Osteocyte (in vitro differentiated cells): Measurements from ENCODE around the gene ZBTB25. TPM values are rescaled to one million over a fixed set of nuclear protein-coding genes. Genes with fewer than 3 reads are reported as not detected.

Experiments
- DNase-seq: peaks from one replicate; pipeline ENCODE4 v3.0.0; 2021; ENCODE audit warnings: mixed read lengths; ENCODE audit not compliant: unreplicated experiment; ENCODE audit errors: extremely low spot score
- H3K27ac Mint-ChIP-seq: one replicate; pipeline ENCODE4 v1.8.0; 2021; ENCODE audit warnings: mild to moderate bottlenecking, mixed read lengths; ENCODE audit not compliant: unreplicated experiment
- H3K27me3 Mint-ChIP-seq: one replicate; pipeline ENCODE4 v1.8.0; 2021; ENCODE audit warnings: mixed read lengths; ENCODE audit not compliant: unreplicated experiment
- H3K36me3 Mint-ChIP-seq: one replicate; pipeline ENCODE4 v1.8.0; 2021; ENCODE audit warnings: mixed read lengths; ENCODE audit not compliant: unreplicated experiment
- H3K4me1 Mint-ChIP-seq: one replicate; pipeline ENCODE4 v1.8.0; 2021; ENCODE audit warnings: mixed read lengths; ENCODE audit not compliant: unreplicated experiment
- H3K4me3 Mint-ChIP-seq: one replicate; pipeline ENCODE4 v1.8.0; 2021; ENCODE audit warnings: mild to moderate bottlenecking, moderate library complexity, mixed read lengths; ENCODE audit not compliant: unreplicated experiment
- H3K9me3 Mint-ChIP-seq: one replicate; pipeline ENCODE4 v1.8.0; 2021; ENCODE audit warnings: mixed read lengths; ENCODE audit not compliant: unreplicated experiment
- total RNA-seq: library from RNA; stranded (reverse); gene quantifications from 2 replicates; pipeline ENCODE4 v1.2.1, GENCODE V29; 2021
- TF ChIP-seq, protein P1 (sequence below): fragments of 200-600 bp; sonication (generic); IDR thresholded peaks from 2 replicates; pipeline ENCODE4 v1.5.0; 2021; ENCODE audit warnings: antibody characterized with exemption, mild to moderate bottlenecking, moderate library complexity

ZBTB25 gene
- total RNA-seq, 1 donor from 2014 or later, result 10.9 TPM

- no peak overlapping the region for H3K27ac Mint-ChIP-seq
- peaks cover 25% of the 10 kb centered on the region for H3K4me1 Mint-ChIP-seq
- DNase-seq, result no peak
- no peak overlapping the region for H3K4me3 Mint-ChIP-seq
- H3K36me3 Mint-ChIP-seq, result peaks cover 19% of the 10 kb centered on the region
- TF ChIP-seq, protein P1, sequence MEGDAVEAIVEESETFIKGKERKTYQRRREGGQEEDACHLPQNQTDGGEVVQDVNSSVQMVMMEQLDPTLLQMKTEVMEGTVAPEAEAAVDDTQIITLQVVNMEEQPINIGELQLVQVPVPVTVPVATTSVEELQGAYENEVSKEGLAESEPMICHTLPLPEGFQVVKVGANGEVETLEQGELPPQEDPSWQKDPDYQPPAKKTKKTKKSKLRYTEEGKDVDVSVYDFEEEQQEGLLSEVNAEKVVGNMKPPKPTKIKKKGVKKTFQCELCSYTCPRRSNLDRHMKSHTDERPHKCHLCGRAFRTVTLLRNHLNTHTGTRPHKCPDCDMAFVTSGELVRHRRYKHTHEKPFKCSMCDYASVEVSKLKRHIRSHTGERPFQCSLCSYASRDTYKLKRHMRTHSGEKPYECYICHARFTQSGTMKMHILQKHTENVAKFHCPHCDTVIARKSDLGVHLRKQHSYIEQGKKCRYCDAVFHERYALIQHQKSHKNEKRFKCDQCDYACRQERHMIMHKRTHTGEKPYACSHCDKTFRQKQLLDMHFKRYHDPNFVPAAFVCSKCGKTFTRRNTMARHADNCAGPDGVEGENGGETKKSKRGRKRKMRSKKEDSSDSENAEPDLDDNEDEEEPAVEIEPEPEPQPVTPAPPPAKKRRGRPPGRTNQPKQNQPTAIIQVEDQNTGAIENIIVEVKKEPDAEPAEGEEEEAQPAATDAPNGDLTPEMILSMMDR, result no peak
- H3K27me3 Mint-ChIP-seq, result no peaks in the 10 kb centered on the region
- H3K9me3 Mint-ChIP-seq, result no peaks in the 10 kb centered on the region
Observed at GRCh38 chr14:64450255-64450654, 53.4 kb downstream of the ZBTB25 start.

- H3K9me3 Mint-ChIP-seq, result no peaks in the 10 kb centered on the region
- peaks cover 44% of the 10 kb centered on the region for H3K4me1 Mint-ChIP-seq
- H3K27ac Mint-ChIP-seq, result peak overlapping the region; percentile 81
- H3K4me3 Mint-ChIP-seq, result no peak overlapping the region
- DNase-seq, result peak; percentile 49
- H3K27me3 Mint-ChIP-seq, result no peaks in the 10 kb centered on the region
- TF ChIP-seq, protein P1, result no peak
- H3K36me3 Mint-ChIP-seq, result peaks cover 18% of the 10 kb centered on the region
Observed at GRCh38 chr14:64447876-64448670, 55.6 kb downstream of the ZBTB25 start.

GRCh38 chr14:64444984-64445845 lies 58.4 kb downstream of the ZBTB25 start:
- Mint-ChIP-seq H3K9me3 (no peaks in the 10 kb centered on the region), H3K36me3 (peaks cover 21% of the 10 kb centered on the region), H3K4me3 (no peak overlapping the region), H3K27ac (peak overlapping the region; percentile 92), H3K4me1 (peaks cover 60% of the 10 kb centered on the region), H3K27me3 (no peaks in the 10 kb centered on the region)
- DNase-seq, result peak; percentile 76
- TF ChIP-seq, protein P1, result no peak

DNA sequence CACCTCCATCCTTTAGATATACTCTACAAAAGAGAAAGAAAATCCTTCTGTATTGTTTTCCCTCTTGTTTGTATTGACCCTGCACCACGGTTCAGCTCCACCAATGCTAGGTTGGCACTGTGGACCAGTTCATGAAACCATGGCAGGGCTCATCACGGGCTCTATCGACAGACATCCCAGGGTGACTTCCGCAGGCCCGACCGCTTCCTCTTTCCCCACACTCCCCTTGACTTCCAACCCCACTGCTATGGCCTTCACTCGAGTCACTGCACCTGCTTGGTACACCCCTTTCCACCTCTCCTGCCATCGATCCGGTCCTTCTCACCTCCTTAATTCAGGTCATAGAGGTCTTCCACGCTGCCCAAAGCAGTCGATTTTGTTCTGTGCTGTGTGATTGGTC lies 59.5 kb downstream of the ZBTB25 start:
- Mint-ChIP-seq H3K36me3 (peaks cover 21% of the 10 kb centered on the region), H3K9me3 (no peaks in the 10 kb centered on the region), H3K27ac (peak overlapping the region; percentile 92), H3K27me3 (no peaks in the 10 kb centered on the region), H3K4me3 (no peak overlapping the region), H3K4me1 (peaks cover 64% of the 10 kb centered on the region)
- no peak for DNase-seq
- TF ChIP-seq, protein P1, result no peak
